OCI-LY1 (cell line): ENCODE measurements around the gene FOXO3.

Source experiments
- CTCF ChIP-seq: fragments of 200-600 bp; sonication (generic), shearing (Covaris generic); IDR thresholded peaks from 2 replicates; pipeline ENCODE4 v1.5.1; 2017; ENCODE audit warnings: mild to moderate bottlenecking, antibody characterized with exemption, low read length, moderate library complexity, mixed read lengths
- EZH2 ChIP-seq: fragments of 200-600 bp; sonication (generic), shearing (Covaris generic); IDR thresholded peaks from 2 replicates; pipeline ENCODE4 v1.8.0; 2017; ENCODE audit warnings: borderline replicate concordance, mixed run types, mild to moderate bottlenecking, antibody characterized with exemption, low read length, moderate library complexity, mixed read lengths

- no peak for TF ChIP-seq CTCF
- no peak for TF ChIP-seq EZH2
These were observed 62.1 kb downstream of the FOXO3 start for GRCh38 chr6:108622641-108623298.
